LNCAP (cell line): ENCODE measurements around the gene KCNT2.

Experiments used
- CTCF ChIP-seq: fragments of 450-650 bp; IDR thresholded peaks from 2 replicates; pipeline ENCODE4 v1.5.1; 2017; ENCODE audit warnings: mild to moderate bottlenecking

KCNT2 gene

GRCh38 chr1:196557797-196558196 lies 50.4 kb downstream of the KCNT2 start:
- no peak for TF ChIP-seq CTCF

GRCh38 chr1:196550731-196551130 lies 57.5 kb downstream of the KCNT2 start:
- no peak for TF ChIP-seq CTCF

GRCh38 chr1:196546272-196547111 lies 61.7 kb downstream of the KCNT2 start:
- TF ChIP-seq CTCF: no peak

GRCh38 chr1:196545222-196545621 lies 63.0 kb downstream of the KCNT2 start:
- TF ChIP-seq CTCF: no peak

- no peak for TF ChIP-seq CTCF
These were observed 63.6 kb downstream of the KCNT2 start for GRCh38 chr1:196544617-196545016.

GRCh38 chr1:196543833-196544232 lies 64.4 kb downstream of the KCNT2 start:
- TF ChIP-seq CTCF: no peak

- TF ChIP-seq CTCF: no peak
These were observed 69.8 kb downstream of the KCNT2 start for GRCh38 chr1:196538473-196538872.
